Caco-2 (cell line): ENCODE results near the gene ETV6. TPM values are rescaled to one million over a fixed set of nuclear protein-coding genes. Genes with fewer than 3 reads are reported as not detected.
"Not testable (repeated sequence)": the region's sequence is repeated elsewhere in the genome, so short reads cannot be mapped to it uniquely, and the experiment has no call there.

Experiments used
- BruUV-seq: library from RNA; stranded (reverse); fragments of 400-500 nt; replicated peaks from 2 replicates; lab custom pipeline; 2021; lab: Mats Ljungman, UMichigan
- CTCF ChIA-PET: fragments of 300-600 bp; sonication (Branson Sonifier 250); formaldehyde crosslinking; loops from one replicate; lab custom pipeline; 2022; ENCODE audit warnings: antibody characterized with exemption; lab: Charles Lee
- POLR2A ChIA-PET: fragments of 300-600 bp; sonication (Branson Sonifier 250); formaldehyde crosslinking; loops from one replicate; lab custom pipeline; 2022; ENCODE audit warnings: antibody characterized with exemption; lab: Charles Lee
- DNase-seq, 2 experiments: peaks; one replicate each; pipeline versions ENCODE4 v3.0.0 to v3.0.0-alpha.2; 2020 to 2022
- H3K27me3 ChIP-seq: replicated peaks from 2 replicates; pipeline ENCODE4 v1.6.0; 2011; ENCODE audit warnings: low read length; ENCODE audit not compliant: control insufficient read depth, insufficient read depth
- H3K36me3 ChIP-seq: 2 replicates; pipeline ENCODE4 v1.5.1; 2011; ENCODE audit warnings: low read length; ENCODE audit not compliant: control insufficient read depth, insufficient read depth
- H3K4me1 ChIP-seq: fragments of 250-450 bp; sonication (Bioruptor Pico); 2 replicates; pipeline ENCODE4 v1.5.1; 2020; ENCODE audit warnings: mild to moderate bottlenecking
- H3K4me3 ChIP-seq: 2 replicates; pipeline ENCODE4 v1.5.1; 2011; ENCODE audit warnings: low read depth, mild to moderate bottlenecking, control low read depth, low read length
- H3K9me3 ChIP-seq: fragments of 250-450 bp; sonication (Bioruptor Pico); 2 replicates; pipeline ENCODE4 v1.5.1; 2020; ENCODE audit warnings: mild to moderate bottlenecking, moderate library complexity
- H3K27ac Mint-ChIP-seq: one replicate; pipeline ENCODE4 v1.8.0; 2022; ENCODE audit warnings: mixed read lengths; ENCODE audit not compliant: unreplicated experiment
- H3K27me3 Mint-ChIP-seq: one replicate; pipeline ENCODE4 v1.8.0; 2022; ENCODE audit warnings: mixed read lengths; ENCODE audit not compliant: insufficient read depth, unreplicated experiment
- H3K36me3 Mint-ChIP-seq: one replicate; pipeline ENCODE4 v1.8.0; 2022; ENCODE audit warnings: mild to moderate bottlenecking, mixed read lengths; ENCODE audit not compliant: insufficient read depth, unreplicated experiment
- H3K4me1 Mint-ChIP-seq: one replicate; pipeline ENCODE4 v1.8.0; 2022; ENCODE audit warnings: low read depth, mixed read lengths; ENCODE audit not compliant: unreplicated experiment
- H3K4me3 Mint-ChIP-seq: one replicate; pipeline ENCODE4 v1.8.0; 2022; ENCODE audit warnings: mild to moderate bottlenecking, moderate library complexity, mixed read lengths; ENCODE audit not compliant: unreplicated experiment
- H3K9me3 Mint-ChIP-seq: one replicate; pipeline ENCODE4 v1.8.0; 2022; ENCODE audit warnings: mixed read lengths; ENCODE audit not compliant: unreplicated experiment
- CTCF ChIP-seq, 2 experiments: fragments of 200-600 bp in 1 of 2; IDR thresholded peaks; 1 replicate in 1 of 2; 2 replicates in 1 of 2; pipeline versions ENCODE4 v1.5.1 to v1.8.0; 2011 to 2022; ENCODE audit warnings: antibody characterized with exemption in 1 of 2, control low read depth in 1 of 2, inconsistent platforms in 1 of 2, low read depth in 1 of 2, low read length in 1 of 2, mild to moderate bottlenecking in 1 of 2, moderate library complexity in 1 of 2; ENCODE audit not compliant: insufficient read depth in 1 of 2, severe bottlenecking in 1 of 2, unreplicated experiment in 1 of 2
- intact Hi-C: fragments of 100-400 bp; cut with micrococcal nuclease; formaldehyde crosslinking; loops from one replicate; pipeline ENCODE4 v1.10.0; 2022; ENCODE audit not compliant: unreplicated experiment
- total RNA-seq: library from RNA; stranded (reverse); gene quantifications from 2 replicates; pipeline ENCODE4 v1.2.3, GENCODE V29; 2022

Gene ETV6
- total RNA-seq, 1 experiment from 2014 or later = 15.6 TPM

DNA sequence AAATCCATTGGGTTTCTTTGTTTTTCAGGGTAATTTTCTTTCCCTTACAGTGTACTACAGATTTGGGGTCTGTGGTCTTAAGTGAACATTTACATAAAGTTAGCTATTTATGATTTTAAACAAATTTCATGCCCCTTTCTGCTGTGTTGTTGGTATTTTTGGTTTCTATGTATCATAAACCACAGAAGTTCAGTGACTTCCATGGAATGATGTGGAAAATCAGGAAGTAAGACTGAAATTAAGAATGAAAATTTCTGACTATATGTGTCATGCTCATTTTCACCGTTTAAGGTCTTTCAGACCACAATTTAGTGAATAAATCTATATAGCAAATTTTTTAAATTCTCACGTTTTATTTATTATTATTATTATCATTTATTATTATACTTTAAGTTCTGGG, 31.7 kb downstream of the ETV6 start:
- DNase-seq = no peak
- Histone ChIP-seq H3K9me3 (no peaks in the 10 kb centered on the region), H3K4me1 (no peaks in the 10 kb centered on the region), H3K27me3 (no peaks in the 10 kb centered on the region), H3K4me3 (no peak overlapping the region), H3K36me3 (no peaks in the 10 kb centered on the region)
- no peak for TF ChIP-seq CTCF (IDR thresholded peaks at IDR 0.05; ENCODE audit: insufficient read depth in 1 of 2, low read depth in 1 of 2, low read length in 1 of 2, severe bottlenecking in 1 of 2, unreplicated experiment in 1 of 2)
- POLR2A ChIA-PET = no interaction called here
- no peaks in the 10 kb centered on the region for H3K27me3 Mint-ChIP-seq
- no peaks in the 10 kb centered on the region for H3K9me3 Mint-ChIP-seq
- H3K4me3 Mint-ChIP-seq = no peak overlapping the region
- no peak overlapping the region for H3K27ac Mint-ChIP-seq
- intact Hi-C loops = no loop called here
- CTCF ChIA-PET = no interaction called here
- peaks cover 9% of the 10 kb centered on the region for H3K4me1 Mint-ChIP-seq
- no TSS peak for BruUV-seq
- no peaks in the 10 kb centered on the region for H3K36me3 Mint-ChIP-seq

DNA sequence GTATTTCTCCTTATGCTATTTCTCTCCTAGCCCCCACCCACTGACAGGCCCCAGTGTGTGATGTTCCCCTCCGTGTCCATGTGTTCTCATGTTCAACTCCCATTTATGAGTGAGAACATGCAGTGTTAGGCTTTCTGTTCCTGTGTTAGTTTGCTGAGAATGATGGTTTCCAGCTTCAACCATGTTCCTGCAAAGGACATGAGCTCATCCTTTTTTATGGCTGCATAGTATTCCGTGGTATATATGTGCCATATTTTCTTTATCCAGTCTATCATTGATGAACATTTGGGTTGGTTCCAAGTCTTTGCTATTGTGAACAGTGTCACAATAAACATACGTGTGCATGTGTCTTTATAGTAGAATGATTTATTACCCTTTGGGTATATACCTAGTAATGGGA, 32.2 kb downstream of the ETV6 start:
- H3K9me3 Mint-ChIP-seq, H3K27ac Mint-ChIP-seq, H3K4me3 ChIP-seq, CTCF ChIA-PET, H3K4me1 ChIP-seq, DNase-seq, H3K4me3 Mint-ChIP-seq, BruUV-seq, H3K4me1 Mint-ChIP-seq, H3K36me3 ChIP-seq, H3K27me3 Mint-ChIP-seq, H3K27me3 ChIP-seq, POLR2A ChIA-PET, H3K9me3 ChIP-seq, H3K36me3 Mint-ChIP-seq, intact Hi-C loops: not testable (repeated sequence)

DNA sequence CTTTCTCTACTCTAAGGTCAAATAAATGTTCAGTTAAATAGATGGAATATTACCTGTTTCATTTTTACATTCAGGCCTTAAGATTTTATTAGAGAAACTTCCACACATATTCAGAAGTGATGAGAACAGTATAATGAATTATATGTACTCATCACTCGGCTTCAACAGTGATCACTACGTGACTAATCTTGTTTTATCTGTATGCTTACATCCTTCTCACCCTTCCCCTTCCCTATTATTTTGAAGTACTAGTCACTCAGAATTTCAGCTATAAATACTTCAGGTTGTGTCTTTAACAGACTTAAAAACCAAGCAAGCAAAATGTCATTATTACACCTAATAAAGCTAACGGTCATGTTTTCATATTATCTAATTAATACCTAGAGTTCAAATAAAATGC, 34.9 kb downstream of the ETV6 start:
- Mint-ChIP-seq H3K9me3 (no peaks in the 10 kb centered on the region), H3K4me1 (peaks cover 6% of the 10 kb centered on the region), H3K27me3 (no peaks in the 10 kb centered on the region), H3K27ac (no peak overlapping the region), H3K4me3 (no peak overlapping the region), H3K36me3 (no peaks in the 10 kb centered on the region)
- no peak for DNase-seq
- CTCF ChIA-PET = interaction anchor here (0.7 kb wide), 1 partner anchor 165 kb away, joined by 4 read pairs; no protein-coding TSS in a partner anchor
- TF ChIP-seq CTCF (IDR thresholded peaks at IDR 0.05; ENCODE audit: insufficient read depth in 1 of 2, low read depth in 1 of 2, low read length in 1 of 2, severe bottlenecking in 1 of 2, unreplicated experiment in 1 of 2) = no peak
- intact Hi-C loops = no loop called here
- H3K4me1 ChIP-seq = no peaks in the 10 kb centered on the region
- no TSS peak for BruUV-seq
- no peaks in the 10 kb centered on the region for H3K9me3 ChIP-seq
- POLR2A ChIA-PET = interaction anchor here (0.6 kb wide), 1 partner anchor 426 kb away, joined by 3 read pairs; no protein-coding TSS in a partner anchor
- H3K36me3 ChIP-seq = no peaks in the 10 kb centered on the region
- H3K4me3 ChIP-seq = no peak overlapping the region
- H3K27me3 ChIP-seq = no peaks in the 10 kb centered on the region
